ENCODE measurements around the gene GCK.
A peak's percentile ranks its signal among the peaks of the same experiment; 100 is the strongest.

The GCK gene

DNA sequence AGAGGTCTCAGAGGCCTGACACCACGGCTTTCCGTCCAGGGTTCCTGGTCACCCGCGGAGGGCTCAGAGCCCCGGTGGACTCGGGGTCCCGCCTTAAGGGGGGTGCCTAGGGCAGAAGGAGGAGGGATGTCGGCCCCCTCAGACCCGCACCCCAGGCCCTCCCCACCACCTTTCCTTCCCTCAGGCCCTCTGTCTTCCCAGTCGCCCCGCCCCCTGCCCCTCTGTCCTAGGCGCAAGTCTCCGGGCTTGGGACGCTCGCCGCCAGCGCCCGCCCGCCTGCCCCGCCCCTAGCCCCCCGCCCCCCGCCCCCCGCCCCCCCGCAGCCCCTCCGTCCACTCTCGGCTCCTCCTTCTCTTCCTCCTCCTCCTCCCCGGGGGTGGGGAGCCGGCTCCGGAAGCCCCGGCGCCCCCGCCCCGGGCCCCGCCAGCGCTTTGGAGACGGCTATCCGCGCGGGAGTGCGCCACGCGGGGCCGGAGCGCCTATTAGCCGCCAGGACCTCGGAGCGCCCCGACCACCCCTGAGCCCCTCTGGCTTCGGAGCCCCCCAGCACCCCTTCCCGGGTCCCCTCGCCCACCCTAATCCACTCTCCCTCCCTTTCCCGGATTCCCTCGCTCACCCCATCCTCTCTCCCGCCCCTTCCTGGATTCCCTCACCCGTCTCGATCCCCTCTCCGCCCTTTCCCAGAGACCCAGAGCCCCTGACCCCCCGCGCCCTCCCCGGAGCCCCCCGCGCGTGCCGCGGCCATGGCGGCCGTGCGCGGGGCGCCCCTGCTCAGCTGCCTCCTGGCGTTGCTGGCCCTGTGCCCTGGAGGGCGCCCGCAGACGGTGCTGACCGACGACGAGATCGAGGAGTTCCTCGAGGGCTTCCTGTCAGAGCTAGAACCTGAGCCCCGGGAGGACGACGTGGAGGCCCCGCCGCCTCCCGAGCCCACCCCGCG is 85.0 kb downstream of the GCK start, which contains the start of gene AEBP1:
Gene AEBP1 (plus strand): TSS at position 423 of the 937 bp plus-strand sequence. CDS start 321 bp downstream, at position 744.
- peak; percentile 61 for ATAC-seq
- no peak for TF ChIP-seq ZFP3 (CRISPR knock-in tag; IDR thresholded peaks at IDR 0.05)
- TF ChIP-seq OSR1 (CRISPR knock-in tag; IDR thresholded peaks at IDR 0.05) = no peak
- TF ChIP-seq, protein P1, sequence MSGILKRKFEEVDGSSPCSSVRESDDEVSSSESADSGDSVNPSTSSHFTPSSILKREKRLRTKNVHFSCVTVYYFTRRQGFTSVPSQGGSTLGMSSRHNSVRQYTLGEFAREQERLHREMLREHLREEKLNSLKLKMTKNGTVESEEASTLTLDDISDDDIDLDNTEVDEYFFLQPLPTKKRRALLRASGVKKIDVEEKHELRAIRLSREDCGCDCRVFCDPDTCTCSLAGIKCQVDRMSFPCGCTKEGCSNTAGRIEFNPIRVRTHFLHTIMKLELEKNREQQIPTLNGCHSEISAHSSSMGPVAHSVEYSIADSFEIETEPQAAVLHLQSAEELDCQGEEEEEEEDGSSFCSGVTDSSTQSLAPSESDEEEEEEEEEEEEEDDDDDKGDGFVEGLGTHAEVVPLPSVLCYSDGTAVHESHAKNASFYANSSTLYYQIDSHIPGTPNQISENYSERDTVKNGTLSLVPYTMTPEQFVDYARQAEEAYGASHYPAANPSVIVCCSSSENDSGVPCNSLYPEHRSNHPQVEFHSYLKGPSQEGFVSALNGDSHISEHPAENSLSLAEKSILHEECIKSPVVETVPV (CRISPR knock-in tag; IDR thresholded peaks at IDR 0.05) = no peak
- no peak for TF ChIP-seq ZNF565 (CRISPR knock-in tag; conservative IDR thresholded peaks at IDR 0.05; ENCODE audit: low read depth)
- no peak for TF ChIP-seq TOX (CRISPR knock-in tag; IDR thresholded peaks at IDR 0.05; ENCODE audit: borderline replicate concordance)
- no peak for TF ChIP-seq ZNF8 (CRISPR knock-in tag; IDR thresholded peaks at IDR 0.05)
- TF ChIP-seq, protein P2, sequence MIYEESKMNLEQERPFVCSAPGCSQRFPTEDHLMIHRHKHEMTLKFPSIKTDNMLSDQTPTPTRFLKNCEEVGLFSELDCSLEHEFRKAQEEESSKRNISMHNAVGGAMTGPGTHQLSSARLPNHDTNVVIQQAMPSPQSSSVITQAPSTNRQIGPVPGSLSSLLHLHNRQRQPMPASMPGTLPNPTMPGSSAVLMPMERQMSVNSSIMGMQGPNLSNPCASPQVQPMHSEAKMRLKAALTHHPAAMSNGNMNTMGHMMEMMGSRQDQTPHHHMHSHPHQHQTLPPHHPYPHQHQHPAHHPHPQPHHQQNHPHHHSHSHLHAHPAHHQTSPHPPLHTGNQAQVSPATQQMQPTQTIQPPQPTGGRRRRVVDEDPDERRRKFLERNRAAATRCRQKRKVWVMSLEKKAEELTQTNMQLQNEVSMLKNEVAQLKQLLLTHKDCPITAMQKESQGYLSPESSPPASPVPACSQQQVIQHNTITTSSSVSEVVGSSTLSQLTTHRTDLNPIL (CRISPR knock-in tag; IDR thresholded peaks at IDR 0.05; ENCODE audit: low read depth) = no peak
- TF ChIP-seq BACH2 (CRISPR knock-in tag; IDR thresholded peaks at IDR 0.05; ENCODE audit: borderline replicate concordance) = no peak
- TF ChIP-seq ZC3H10 (CRISPR knock-in tag; IDR thresholded peaks at IDR 0.05) = no peak
- TF ChIP-seq ARNTL (CRISPR knock-in tag; IDR thresholded peaks at IDR 0.05; ENCODE audit: borderline replicate concordance, low read depth) = no peak
- no peak for TF ChIP-seq TCF4 (CRISPR knock-in tag; IDR thresholded peaks at IDR 0.05; ENCODE audit: borderline replicate concordance)
- TF ChIP-seq, protein P3, sequence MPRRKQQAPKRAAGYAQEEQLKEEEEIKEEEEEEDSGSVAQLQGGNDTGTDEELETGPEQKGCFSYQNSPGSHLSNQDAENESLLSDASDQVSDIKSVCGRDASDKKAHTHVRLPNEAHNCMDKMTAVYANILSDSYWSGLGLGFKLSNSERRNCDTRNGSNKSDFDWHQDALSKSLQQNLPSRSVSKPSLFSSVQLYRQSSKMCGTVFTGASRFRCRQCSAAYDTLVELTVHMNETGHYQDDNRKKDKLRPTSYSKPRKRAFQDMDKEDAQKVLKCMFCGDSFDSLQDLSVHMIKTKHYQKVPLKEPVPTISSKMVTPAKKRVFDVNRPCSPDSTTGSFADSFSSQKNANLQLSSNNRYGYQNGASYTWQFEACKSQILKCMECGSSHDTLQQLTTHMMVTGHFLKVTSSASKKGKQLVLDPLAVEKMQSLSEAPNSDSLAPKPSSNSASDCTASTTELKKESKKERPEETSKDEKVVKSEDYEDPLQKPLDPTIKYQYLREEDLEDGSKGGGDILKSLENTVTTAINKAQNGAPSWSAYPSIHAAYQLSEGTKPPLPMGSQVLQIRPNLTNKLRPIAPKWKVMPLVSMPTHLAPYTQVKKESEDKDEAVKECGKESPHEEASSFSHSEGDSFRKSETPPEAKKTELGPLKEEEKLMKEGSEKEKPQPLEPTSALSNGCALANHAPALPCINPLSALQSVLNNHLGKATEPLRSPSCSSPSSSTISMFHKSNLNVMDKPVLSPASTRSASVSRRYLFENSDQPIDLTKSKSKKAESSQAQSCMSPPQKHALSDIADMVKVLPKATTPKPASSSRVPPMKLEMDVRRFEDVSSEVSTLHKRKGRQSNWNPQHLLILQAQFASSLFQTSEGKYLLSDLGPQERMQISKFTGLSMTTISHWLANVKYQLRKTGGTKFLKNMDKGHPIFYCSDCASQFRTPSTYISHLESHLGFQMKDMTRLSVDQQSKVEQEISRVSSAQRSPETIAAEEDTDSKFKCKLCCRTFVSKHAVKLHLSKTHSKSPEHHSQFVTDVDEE (CRISPR knock-in tag; IDR thresholded peaks at IDR 0.05) = no peak
- no peak for TF ChIP-seq ISL1 (CRISPR knock-in tag; IDR thresholded peaks at IDR 0.05)
- TF ChIP-seq CSDC2 (CRISPR knock-in tag; IDR thresholded peaks at IDR 0.05) = no peak
- no peak for TF ChIP-seq RARB (CRISPR knock-in tag; IDR thresholded peaks at IDR 0.05)
- no peak for TF ChIP-seq ESRRG (CRISPR knock-in tag; IDR thresholded peaks at IDR 0.05)
- TF ChIP-seq SNAI2 (CRISPR knock-in tag; IDR thresholded peaks at IDR 0.05) = no peak
- TF ChIP-seq, protein P4, sequence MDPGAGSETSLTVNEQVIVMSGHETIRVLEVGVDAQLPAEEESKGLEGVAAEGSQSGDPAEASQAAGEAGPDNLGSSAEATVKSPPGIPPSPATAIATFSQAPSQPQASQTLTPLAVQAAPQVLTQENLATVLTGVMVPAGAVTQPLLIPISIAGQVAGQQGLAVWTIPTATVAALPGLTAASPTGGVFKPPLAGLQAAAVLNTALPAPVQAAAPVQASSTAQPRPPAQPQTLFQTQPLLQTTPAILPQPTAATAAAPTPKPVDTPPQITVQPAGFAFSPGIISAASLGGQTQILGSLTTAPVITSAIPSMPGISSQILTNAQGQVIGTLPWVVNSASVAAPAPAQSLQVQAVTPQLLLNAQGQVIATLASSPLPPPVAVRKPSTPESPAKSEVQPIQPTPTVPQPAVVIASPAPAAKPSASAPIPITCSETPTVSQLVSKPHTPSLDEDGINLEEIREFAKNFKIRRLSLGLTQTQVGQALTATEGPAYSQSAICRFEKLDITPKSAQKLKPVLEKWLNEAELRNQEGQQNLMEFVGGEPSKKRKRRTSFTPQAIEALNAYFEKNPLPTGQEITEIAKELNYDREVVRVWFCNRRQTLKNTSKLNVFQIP (CRISPR knock-in tag; IDR thresholded peaks at IDR 0.05; ENCODE audit: borderline replicate concordance, low read depth) = no peak
- no peak for TF ChIP-seq ZFP30 (CRISPR knock-in tag; IDR thresholded peaks at IDR 0.05)
- TF ChIP-seq PPARA (CRISPR knock-in tag; IDR thresholded peaks at IDR 0.05; ENCODE audit: borderline replicate concordance) = no peak

DNA sequence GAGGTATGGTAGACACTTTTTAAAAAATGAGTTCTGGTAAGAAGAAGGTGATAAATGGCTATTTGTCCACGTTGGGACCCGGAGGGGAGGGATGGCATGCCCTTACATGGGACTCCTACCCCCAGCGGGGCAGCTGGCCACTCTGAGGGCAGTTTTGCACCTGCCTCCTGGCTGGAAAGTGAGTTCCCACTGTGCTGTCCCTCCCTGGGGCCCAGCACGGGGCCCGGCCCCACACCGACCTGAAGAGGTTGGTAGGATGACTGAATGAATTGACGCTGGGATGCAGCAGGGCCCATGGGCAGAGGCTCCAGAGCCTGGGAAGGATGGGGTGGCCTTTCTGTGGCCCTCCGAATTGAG is 85.7 kb downstream of the GCK start:
- no peak for ATAC-seq

More for the DNA sequence above, 85.7 kb downstream of the GCK start:
- TF ChIP-seq ZFP3 (CRISPR knock-in tag; IDR thresholded peaks at IDR 0.05) (no peak), PPARA (CRISPR knock-in tag; IDR thresholded peaks at IDR 0.05; ENCODE audit: borderline replicate concordance) (no peak), TOX (CRISPR knock-in tag; IDR thresholded peaks at IDR 0.05; ENCODE audit: borderline replicate concordance) (no peak), ARNTL (CRISPR knock-in tag; IDR thresholded peaks at IDR 0.05; ENCODE audit: borderline replicate concordance, low read depth) (no peak), ZC3H10 (CRISPR knock-in tag; IDR thresholded peaks at IDR 0.05) (no peak), ESRRG (CRISPR knock-in tag; IDR thresholded peaks at IDR 0.05) (no peak), SNAI2 (CRISPR knock-in tag; IDR thresholded peaks at IDR 0.05) (no peak), TCF4 (CRISPR knock-in tag; IDR thresholded peaks at IDR 0.05; ENCODE audit: borderline replicate concordance) (no peak), ZFP30 (CRISPR knock-in tag; IDR thresholded peaks at IDR 0.05) (no peak), ZNF8 (CRISPR knock-in tag; IDR thresholded peaks at IDR 0.05) (no peak), OSR1 (CRISPR knock-in tag; IDR thresholded peaks at IDR 0.05) (no peak)
- TF ChIP-seq, protein P2 (CRISPR knock-in tag; IDR thresholded peaks at IDR 0.05; ENCODE audit: low read depth) = no peak
